B cell (primary cell): Measurements from ENCODE around the gene SLC45A3. TPM values are rescaled to one million over a fixed set of nuclear protein-coding genes. Genes with fewer than 3 reads are reported as not detected.

Source experiments
- ATAC-seq: fragments of 200-7000 bp; cut with Tn5 transposase; one replicate; pipeline ENCODE4 v1.10.0; 2021; ENCODE audit warnings: low read depth, mild to moderate bottlenecking, moderate number of reproducible peaks, moderate library complexity
- CTCF ChIA-PET: fragments of 350-600 bp; sonication (Branson Sonifier 250); formaldehyde crosslinking; loops from one replicate; lab custom pipeline; 2021; ENCODE audit warnings: antibody characterized with exemption, inconsistent platforms; lab: Charles Lee
- POLR2A ChIA-PET: fragments of 350-600 bp; sonication (Branson Sonifier 250); formaldehyde crosslinking; loops from one replicate; lab custom pipeline; 2021; ENCODE audit warnings: antibody characterized with exemption; lab: Charles Lee
- DNase-seq: peaks from one replicate; pipeline ENCODE4 v3.0.0; 2013
- H2AFZ ChIP-seq: 2 replicates; pipeline ENCODE4 v1.6.1; 2012; ENCODE audit warnings: mild to moderate bottlenecking, low read depth, low read length; ENCODE audit not compliant: insufficient read depth, poor library complexity, severe bottlenecking
- H3K27ac ChIP-seq, 2 donors: 1 replicate in 1 of 2; 2 replicates in 1 of 2; pipeline ENCODE4 v1.5.1; 2012 to 2013; ENCODE audit warnings: low read length in 2 of 2, mild to moderate bottlenecking in 2 of 2, moderate library complexity in 1 of 2
- H3K27me3 ChIP-seq, 4 experiments: fragments of 200-600 bp in 1 of 4; sonication (generic) in 1 of 4; replicated peaks in 1 of 4; 1 replicate in 2 of 4; 2 replicates in 2 of 4; pipeline versions ENCODE4 v1.6.1 to v1.7.0; 2013 to 2016; ENCODE audit warnings: low read length in 3 of 4, mild to moderate bottlenecking in 2 of 4, mixed read lengths in 1 of 4, moderate library complexity in 1 of 4; ENCODE audit not compliant: insufficient read depth in 4 of 4, control insufficient read depth in 3 of 4; ENCODE audit errors: control extremely low read depth in 1 of 4
- H3K36me3 ChIP-seq, 2 experiments: replicated peaks in 1 of 2; 1 replicate in 1 of 2; 2 replicates in 1 of 2; pipeline versions ENCODE4 v1.6.1 to v1.7.1; 2013; ENCODE audit warnings: low read length in 1 of 2; ENCODE audit not compliant: insufficient read depth in 2 of 2, control insufficient read depth in 1 of 2; ENCODE audit errors: control extremely low read depth in 1 of 2, extremely low read depth in 1 of 2
- H3K4me1 ChIP-seq, 2 donors: fragments of 200-600 bp in 1 of 2; sonication (generic) in 1 of 2; 1 replicate in 1 of 2; 2 replicates in 1 of 2; pipeline versions ENCODE4 v1.5.1 to v1.6.1; 2013 to 2017; ENCODE audit warnings: low read length in 2 of 2; ENCODE audit not compliant: control insufficient read depth in 2 of 2, insufficient read depth in 2 of 2
- H3K4me2 ChIP-seq: replicated peaks from 2 replicates; pipeline ENCODE3; 2012; ENCODE audit warnings: mild to moderate bottlenecking, low read depth, low read length; ENCODE audit not compliant: poor library complexity, severe bottlenecking
- H3K4me3 ChIP-seq, 5 experiments: fragments of 200-600 bp in 1 of 5; sonication (generic) in 1 of 5; 1 replicate in 3 of 5; 2 replicates in 2 of 5; pipeline versions ENCODE4 v1.5.1 to v1.7.0; 2011 to 2016; ENCODE audit warnings: low read length in 4 of 5, mild to moderate bottlenecking in 4 of 5, low read depth in 2 of 5, control low read depth in 1 of 5, moderate library complexity in 1 of 5; ENCODE audit not compliant: insufficient read depth in 1 of 5; ENCODE audit errors: control extremely low read depth in 1 of 5, extremely low read depth in 1 of 5
- H3K79me2 ChIP-seq: fragments of 200-600 bp; sonication (generic); one replicate; pipeline ENCODE4 v1.6.0; 2016; ENCODE audit warnings: low read length; ENCODE audit not compliant: control insufficient read depth, insufficient read depth
- H3K9ac ChIP-seq: fragments of 200-600 bp; sonication (generic); 2 replicates; pipeline ENCODE4 v1.6.1; 2017; ENCODE audit warnings: mild to moderate bottlenecking, low read length, moderate library complexity
- H3K9me3 ChIP-seq, 3 donors: one replicate each; pipeline versions ENCODE4 v1.6.1 to v1.7.1; 2013; ENCODE audit warnings: low read length in 2 of 3; ENCODE audit not compliant: control insufficient read depth in 2 of 3, insufficient read depth in 1 of 3; ENCODE audit errors: control extremely low read depth in 1 of 3
- H4K20me1 ChIP-seq: 2 replicates; pipeline ENCODE4 v1.6.0; 2012; ENCODE audit warnings: mild to moderate bottlenecking, low read length; ENCODE audit not compliant: insufficient read depth, control insufficient read depth, poor library complexity, severe bottlenecking
- H3K27ac Mint-ChIP-seq: one replicate; pipeline ENCODE4 v1.8.0; 2021; ENCODE audit warnings: mixed read lengths
- H3K27me3 Mint-ChIP-seq: one replicate; pipeline ENCODE4 v1.8.0; 2021; ENCODE audit warnings: mixed read lengths
- H3K4me1 Mint-ChIP-seq: one replicate; pipeline ENCODE4 v1.8.0; 2021; ENCODE audit warnings: mixed read lengths
- H3K4me3 Mint-ChIP-seq: one replicate; pipeline ENCODE4 v1.8.0; 2021; ENCODE audit warnings: mixed read lengths
- H3K9me3 Mint-ChIP-seq: one replicate; pipeline ENCODE4 v1.8.0; 2022; ENCODE audit warnings: mixed read lengths; ENCODE audit not compliant: insufficient read depth
- EZH2 ChIP-seq: IDR thresholded peaks from 2 replicates; pipeline ENCODE4 v1.6.1; 2012; ENCODE audit warnings: borderline replicate concordance, low read depth, mild to moderate bottlenecking, moderate library complexity, low read length; ENCODE audit not compliant: insufficient read depth, poor library complexity, severe bottlenecking
- WGBS: methylation state at CpG from one replicate; pipeline ENCODE4 v1.1.5; 2013; ENCODE audit warnings: missing lambda C conversion rate; ENCODE audit not compliant: insufficient coverage; 5-methylcytosine and 5-hydroxymethylcytosine counted together
- intact Hi-C: fragments of 100-400 bp; cut with micrococcal nuclease; formaldehyde crosslinking; loops from one replicate; pipeline ENCODE4 v1.10.0; 2022
- polyA plus RNA-seq: library from polyadenylated mRNA; depleted of rRNA; stranded (reverse); fragments of >200 nt; gene quantifications from 2 replicates; pipeline ENCODE4 v1.2.3, GENCODE V29; 2012
- total RNA-seq, 2 donors: library from RNA; stranded (reverse); fragments of 120-200 nt in 1 of 2; gene quantifications; 1 replicate in 1 of 2; 2 replicates in 1 of 2; pipeline versions ENCODE4 v1.2.3 to v1.2.4, GENCODE V29; 2013 to 2022
- TF ChIP-seq, protein P1 (sequence below): fragments of 200-600 bp; IDR thresholded peaks from one replicate; pipeline ENCODE4 v1.8.0; 2022; ENCODE audit warnings: antibody characterized with exemption, mild to moderate bottlenecking

Gene SLC45A3
- total and polyA plus RNA-seq, 2 donors (not counting 1 experiment from before 2014, with no cell fraction given) = 5.0 to 23.9 TPM

GRCh38 chr1:205672970-205673369, 7.3 kb downstream of the SLC45A3 start:
- Histone ChIP-seq H4K20me1 (no peaks in the 10 kb centered on the region), H3K9me3 (no peaks in the 10 kb centered on the region), H3K9ac (no peak overlapping the region), H2AFZ (no peak overlapping the region), H3K4me1 (peaks cover 57 to 74% of the 10 kb centered on the region in 2 donors), H3K27me3 (no peaks in the 10 kb centered on the region), H3K4me3 (no peak overlapping the region), H3K36me3 (peaks cover 0 to 3% of the 10 kb centered on the region in 2 experiments), H3K79me2 (peaks cover 83% of the 10 kb centered on the region), H3K4me2 (no peak overlapping the region), H3K27ac (peak overlapping the region in 1 of 2 donors; percentile 31)
- Mint-ChIP-seq H3K27me3 (no peaks in the 10 kb centered on the region), H3K27ac (peak overlapping the region; percentile 56), H3K4me1 (peaks cover 58% of the 10 kb centered on the region), H3K4me3 (no peak overlapping the region), H3K9me3 (no peaks in the 10 kb centered on the region)
- ATAC-seq = no peak
- DNase-seq = no peak
- ChIA-PET CTCF (interaction anchor here (0.7 to 23.2 kb wide), 2 partner anchors 14 to 35 kb away, joined by 3 to 943 read pairs; no protein-coding TSS in a partner anchor), POLR2A (no interaction called here)
- no peak for TF ChIP-seq EZH2
- WGBS = 97% methylated on average over 3 of the region's 4 CpGs
- intact Hi-C loops = no loop called here

- POLR2A ChIA-PET = no interaction called here
- no peaks in the 10 kb centered on the region for H3K9me3 ChIP-seq
- intact Hi-C loops = no loop called here
- Mint-ChIP-seq H3K4me3 (peak overlapping the region; percentile 10), H3K9me3 (no peaks in the 10 kb centered on the region), H3K4me1 (peaks cover 61% of the 10 kb centered on the region), H3K27ac (no peak overlapping the region), H3K27me3 (no peaks in the 10 kb centered on the region)
- no peak for DNase-seq
- H3K27ac ChIP-seq = peak overlapping the region in 1 of 2 donors; percentile 31
- H2AFZ ChIP-seq = no peak overlapping the region
- H3K9ac ChIP-seq = no peak overlapping the region
- H3K27me3 ChIP-seq = no peaks in the 10 kb centered on the region
- WGBS = 94% methylated on average over 7 of the region's 11 CpGs
- no peak for TF ChIP-seq EZH2
- TF ChIP-seq, protein P1, sequence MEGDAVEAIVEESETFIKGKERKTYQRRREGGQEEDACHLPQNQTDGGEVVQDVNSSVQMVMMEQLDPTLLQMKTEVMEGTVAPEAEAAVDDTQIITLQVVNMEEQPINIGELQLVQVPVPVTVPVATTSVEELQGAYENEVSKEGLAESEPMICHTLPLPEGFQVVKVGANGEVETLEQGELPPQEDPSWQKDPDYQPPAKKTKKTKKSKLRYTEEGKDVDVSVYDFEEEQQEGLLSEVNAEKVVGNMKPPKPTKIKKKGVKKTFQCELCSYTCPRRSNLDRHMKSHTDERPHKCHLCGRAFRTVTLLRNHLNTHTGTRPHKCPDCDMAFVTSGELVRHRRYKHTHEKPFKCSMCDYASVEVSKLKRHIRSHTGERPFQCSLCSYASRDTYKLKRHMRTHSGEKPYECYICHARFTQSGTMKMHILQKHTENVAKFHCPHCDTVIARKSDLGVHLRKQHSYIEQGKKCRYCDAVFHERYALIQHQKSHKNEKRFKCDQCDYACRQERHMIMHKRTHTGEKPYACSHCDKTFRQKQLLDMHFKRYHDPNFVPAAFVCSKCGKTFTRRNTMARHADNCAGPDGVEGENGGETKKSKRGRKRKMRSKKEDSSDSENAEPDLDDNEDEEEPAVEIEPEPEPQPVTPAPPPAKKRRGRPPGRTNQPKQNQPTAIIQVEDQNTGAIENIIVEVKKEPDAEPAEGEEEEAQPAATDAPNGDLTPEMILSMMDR = no peak
- H4K20me1 ChIP-seq = no peaks in the 10 kb centered on the region
- peak overlapping the region; percentile 83 for H3K4me2 ChIP-seq
- H3K4me1 ChIP-seq = peaks cover 61 to 75% of the 10 kb centered on the region in 2 donors
- ATAC-seq = no peak
- no peak overlapping the region for H3K4me3 ChIP-seq
- peaks cover 84% of the 10 kb centered on the region for H3K79me2 ChIP-seq
- CTCF ChIA-PET = interaction anchor here (0.7 to 23.2 kb wide), 2 partner anchors 14 to 36 kb away, joined by 3 to 943 read pairs; no protein-coding TSS in a partner anchor
- peaks cover 0 to 3% of the 10 kb centered on the region in 2 experiments for H3K36me3 ChIP-seq
These were observed 7.9 kb downstream of the SLC45A3 start for GRCh38 chr1:205672395-205672889.
